GM19351 (cell line): ENCODE results near the gene RIN3.

Source experiments
- ATAC-seq: cut with Tn5 transposase; IDR thresholded peaks from one replicate; pipeline ENCODE4 v1.9.1; 2021; ENCODE audit warnings: mild to moderate bottlenecking, moderate library complexity; ENCODE audit not compliant: unreplicated experiment

Gene RIN3

GRCh38 chr14:92684801-92685560 lies 171.4 kb downstream of the RIN3 start:
- no peak for ATAC-seq

GRCh38 chr14:92685784-92686355 lies 172.3 kb downstream of the RIN3 start:
- no peak for ATAC-seq

DNA sequence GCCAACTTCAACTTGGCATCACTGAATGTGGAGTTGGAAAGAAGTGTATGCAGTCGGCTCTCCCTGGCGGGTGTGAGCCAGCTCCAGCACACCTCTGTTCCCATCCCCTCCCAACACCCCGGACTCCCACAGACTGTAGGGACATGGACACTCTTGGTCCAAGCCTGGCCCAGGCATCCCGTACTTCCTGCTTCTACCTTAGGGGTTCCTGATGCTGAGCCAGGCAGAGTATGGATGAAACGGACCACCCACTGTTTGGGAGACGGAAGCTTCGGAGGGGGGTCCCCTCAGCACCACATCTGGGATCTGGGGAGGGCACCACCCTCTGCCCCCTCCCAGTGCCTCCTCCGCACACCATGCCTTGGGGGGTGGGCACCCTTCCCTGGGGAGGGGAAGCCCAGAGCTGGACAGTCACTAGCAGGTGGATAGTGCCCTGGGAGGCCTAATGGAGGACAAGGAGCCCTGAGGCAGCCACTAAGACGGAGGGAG lies 172.9 kb downstream of the RIN3 start:
- no peak for ATAC-seq

GRCh38 chr14:92686900-92687427 lies 173.4 kb downstream of the RIN3 start:
- no peak for ATAC-seq

DNA sequence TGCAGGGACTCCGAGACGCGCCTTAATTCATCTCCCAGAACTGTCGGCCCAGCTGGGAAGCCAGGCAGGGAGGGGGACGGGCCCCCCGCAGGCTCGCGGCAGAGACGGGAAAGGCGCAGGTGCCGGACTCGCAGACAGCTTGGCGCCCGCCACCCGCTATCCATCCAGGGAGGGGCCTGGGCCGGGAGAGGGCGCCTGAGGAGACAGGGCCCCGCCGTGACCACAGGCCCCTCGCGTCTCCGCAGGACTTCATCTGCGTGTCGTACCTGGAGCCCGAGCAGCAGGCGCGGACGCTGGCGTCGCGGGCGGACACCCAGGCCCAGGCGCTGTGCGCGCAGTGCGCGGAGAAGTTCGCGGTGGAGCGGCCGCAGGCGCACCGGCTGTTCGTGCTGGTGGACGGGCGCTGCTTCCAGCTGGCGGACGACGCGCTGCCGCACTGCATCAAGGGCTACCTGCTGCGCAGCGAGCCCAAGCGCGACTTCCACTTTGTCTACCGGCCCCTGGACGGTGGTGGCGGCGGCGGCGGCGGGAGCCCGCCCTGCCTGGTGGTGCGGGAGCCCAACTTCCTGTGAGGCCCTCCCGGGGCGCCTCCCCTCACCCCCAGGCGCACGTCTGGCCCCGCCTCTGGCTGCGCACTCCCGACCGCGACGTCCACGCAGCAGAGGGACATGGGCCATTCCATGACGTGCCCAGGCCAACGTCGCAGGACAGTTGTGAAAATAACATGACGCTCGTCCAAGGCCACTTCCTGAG lies 174.3 kb downstream of the RIN3 start:
- no peak for ATAC-seq

DNA sequence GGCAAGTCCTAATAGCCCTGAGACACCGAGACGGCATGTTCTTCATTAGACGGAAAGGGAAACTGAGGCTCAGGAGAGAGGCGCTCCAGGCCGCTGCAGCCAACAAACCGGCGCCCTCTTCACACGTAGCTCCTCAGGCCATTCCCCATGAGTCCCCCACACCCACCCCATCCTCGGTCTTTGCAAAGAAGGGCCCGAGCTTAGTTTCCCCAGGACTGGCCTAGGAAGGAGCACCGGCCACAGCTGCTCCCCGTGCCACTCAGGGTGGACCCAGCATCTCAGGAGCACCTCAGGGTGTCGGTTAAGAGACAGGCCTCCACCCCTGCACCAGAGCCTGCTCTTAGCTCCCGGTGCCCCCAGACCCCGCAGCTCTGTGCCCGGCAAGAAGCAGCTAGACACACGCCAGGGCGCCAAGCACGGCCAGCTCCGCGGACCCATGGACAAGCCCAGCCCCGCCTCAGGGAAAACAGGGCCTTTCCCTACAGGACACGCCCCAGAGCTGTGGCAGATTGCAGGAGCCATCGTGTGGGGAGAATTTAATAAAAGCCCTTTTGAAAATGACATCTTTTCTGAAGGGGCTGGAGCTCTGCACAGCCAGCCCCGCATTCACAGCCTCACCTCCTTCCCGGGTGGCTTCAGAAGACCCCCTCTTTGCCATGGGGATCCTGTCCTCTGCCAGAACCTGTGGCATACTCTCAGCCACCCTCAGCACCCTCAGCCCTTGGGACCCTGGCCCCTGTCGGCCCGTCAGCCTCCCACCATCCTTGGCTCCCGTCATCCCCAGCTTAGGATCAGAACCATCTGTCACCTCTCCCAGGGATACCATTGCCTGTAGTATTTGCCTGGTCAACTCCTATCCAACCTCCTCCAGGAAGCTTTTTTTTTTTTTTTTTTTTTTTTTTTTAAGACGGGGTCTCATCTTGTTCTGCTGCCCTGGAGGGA lies 175.1 kb downstream of the RIN3 start:
- ATAC-seq: no peak

GRCh38 chr14:92690171-92691011 lies 176.8 kb downstream of the RIN3 start:
- no peak for ATAC-seq

DNA sequence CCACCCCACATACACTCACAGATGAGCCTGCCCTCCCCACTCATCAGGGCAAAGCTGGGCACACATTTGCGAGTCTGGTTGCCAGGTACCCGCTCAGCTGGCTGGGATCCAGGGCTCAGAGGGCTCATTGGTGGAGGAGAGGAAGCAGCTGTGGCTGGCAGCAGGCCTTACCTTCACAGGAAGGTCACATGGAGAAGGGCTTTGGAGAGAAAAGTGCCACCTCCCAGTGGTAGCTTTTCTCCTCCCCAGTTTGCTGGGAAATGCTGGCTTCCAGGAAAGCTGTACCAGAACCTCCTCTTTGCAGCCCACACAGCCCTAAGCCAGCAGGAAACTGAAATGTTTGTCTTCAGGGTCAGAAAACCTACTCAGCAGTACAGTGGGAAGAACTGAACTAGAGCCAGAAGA lies 179.2 kb downstream of the RIN3 start:
- no peak for ATAC-seq

GRCh38 chr14:92693998-92694795 lies 180.6 kb downstream of the RIN3 start:
- no peak for ATAC-seq

DNA sequence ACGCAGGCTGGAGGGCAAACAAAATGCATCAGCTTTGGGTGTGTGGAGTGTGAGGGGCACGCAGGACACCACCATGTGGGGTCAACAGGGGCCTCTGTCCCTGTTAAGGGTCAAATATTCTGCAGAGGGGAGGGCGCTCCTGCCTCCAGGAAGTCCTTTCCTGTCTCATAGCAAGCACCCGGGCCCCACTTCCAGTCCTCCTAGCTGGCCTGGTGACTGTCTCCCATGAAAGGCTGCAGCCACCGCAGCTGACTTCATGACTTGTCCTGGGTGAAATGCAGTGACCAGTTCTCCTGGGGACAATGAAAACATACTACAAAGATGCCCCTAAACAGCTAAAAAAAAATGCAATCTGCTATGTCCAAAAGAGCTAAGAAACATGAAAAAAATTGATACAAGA lies 181.2 kb downstream of the RIN3 start:
- ATAC-seq: no peak

GRCh38 chr14:92695562-92695961 lies 182.0 kb downstream of the RIN3 start:
- ATAC-seq: no peak

GRCh38 chr14:92696366-92696765 lies 182.8 kb downstream of the RIN3 start:
- no peak for ATAC-seq

- no peak for ATAC-seq
Observed at GRCh38 chr14:92698393-92698792, 184.8 kb downstream of the RIN3 start.

GRCh38 chr14:92701826-92702225 lies 188.2 kb downstream of the RIN3 start:
- no peak for ATAC-seq

DNA sequence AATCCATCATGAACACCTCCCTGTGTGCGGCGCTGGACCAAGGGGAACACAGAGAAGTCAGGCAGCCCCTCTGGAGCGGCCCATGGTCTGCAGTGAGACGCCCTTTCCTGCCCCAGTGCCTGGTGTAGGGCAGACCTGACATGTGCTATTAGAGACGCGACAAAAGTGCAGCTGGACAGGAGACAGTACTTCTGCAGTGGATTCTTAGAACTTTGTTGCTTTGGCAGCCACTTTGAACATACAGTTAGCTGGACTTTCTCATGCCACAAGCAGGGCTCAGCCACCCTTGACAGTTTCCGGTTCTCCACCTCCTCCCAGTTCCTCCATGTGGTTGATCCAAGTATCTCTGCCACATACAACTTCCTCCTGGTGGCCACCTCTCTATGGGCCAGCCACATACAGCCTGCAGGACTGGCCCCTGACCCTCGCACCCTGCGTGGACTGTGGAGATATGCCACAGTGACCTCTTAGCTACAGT lies 188.9 kb downstream of the RIN3 start:
- ATAC-seq: no peak

DNA sequence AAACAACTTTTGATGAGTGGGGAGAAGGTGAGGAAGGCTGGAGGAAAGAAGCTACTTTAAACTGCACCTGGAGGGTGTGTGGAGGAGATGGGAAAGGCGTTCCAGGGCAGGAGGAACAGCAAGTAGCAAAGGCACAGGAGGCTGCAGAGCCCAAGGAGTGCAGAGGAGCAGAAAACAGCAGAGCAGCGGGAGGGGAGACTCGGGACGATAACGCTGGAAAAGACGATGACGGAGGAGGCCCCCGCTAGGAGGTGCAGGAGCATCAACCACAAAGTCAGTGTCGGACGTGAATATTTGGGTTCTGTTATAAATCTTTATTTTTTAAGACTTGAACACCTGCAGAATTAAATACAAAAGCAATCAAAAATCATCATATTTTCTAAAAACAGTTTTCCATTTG lies 189.9 kb downstream of the RIN3 start:
- no peak for ATAC-seq

DNA sequence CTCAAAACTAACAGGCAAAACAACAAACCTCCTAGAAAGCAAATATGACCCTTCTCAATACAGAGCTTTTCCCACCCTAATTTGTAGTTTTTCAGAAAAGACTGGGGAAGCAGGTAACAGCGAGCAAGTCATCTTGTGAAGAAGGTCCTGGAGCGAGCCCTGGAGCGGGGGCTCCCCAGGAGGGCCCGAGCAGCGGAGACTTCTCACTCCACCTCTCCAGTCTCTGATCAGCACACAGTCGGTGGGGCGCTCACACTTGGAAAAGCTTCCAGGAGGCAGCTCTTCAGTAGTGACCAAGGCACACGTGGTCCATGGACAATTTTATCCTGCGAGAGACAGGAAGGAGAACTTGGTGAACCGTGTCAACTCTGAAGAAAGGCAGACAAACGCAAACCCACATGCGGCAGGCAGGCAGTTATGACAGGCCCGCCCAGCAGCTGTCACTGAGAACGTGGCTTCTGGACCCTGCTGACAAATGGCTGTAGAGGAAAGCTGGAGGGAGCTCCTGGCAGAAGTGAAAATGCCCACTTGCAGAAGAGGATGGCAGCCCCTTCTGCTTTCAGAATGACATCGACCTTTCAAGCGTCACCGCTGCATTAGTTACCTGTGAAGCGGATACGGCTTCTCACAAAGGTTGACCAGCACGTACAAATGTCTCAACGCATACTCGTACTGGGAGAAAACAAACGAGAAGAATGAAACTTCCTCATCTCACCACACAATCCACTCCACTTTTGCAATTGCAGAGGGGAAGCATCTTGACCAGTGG lies 190.6 kb downstream of the RIN3 start:
- peak; percentile 94 for ATAC-seq

DNA sequence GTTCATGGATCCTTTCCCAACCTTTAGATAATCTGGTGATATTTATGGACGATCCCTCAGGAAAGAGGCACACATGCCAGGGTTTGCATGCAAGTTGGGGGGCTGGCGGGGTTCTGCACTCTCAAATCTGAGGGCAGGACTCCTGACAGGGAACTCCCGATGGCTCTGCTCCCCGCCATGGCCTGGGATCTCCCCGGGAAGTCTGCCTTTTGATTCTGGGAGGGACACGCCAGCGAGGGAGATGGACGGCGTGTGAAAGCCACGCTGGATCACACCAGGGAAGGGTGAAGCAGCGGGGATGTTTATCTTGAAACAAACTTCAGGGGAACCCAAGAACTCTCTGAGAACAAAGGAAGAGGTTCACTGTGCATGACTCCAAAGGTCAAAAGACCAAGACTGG lies 191.2 kb downstream of the RIN3 start:
- no peak for ATAC-seq
